ENCODE results near the gene ING1. TPM values are rescaled to one million over a fixed set of nuclear protein-coding genes. Genes with fewer than 3 reads are reported as not detected.
"Not testable (repeated sequence)": the region's sequence is repeated elsewhere in the genome, so short reads cannot be mapped to it uniquely, and the experiment has no call there.

The ING1 gene
- total RNA-seq, 1 experiment from 2014 or later = 13.7 TPM

- no peak for DNase-seq (ENCODE audit: low read depth)
- in situ Hi-C loops (cut with HindIII; ENCODE audit: low pct_unique_long_range_greater_than_20kb, low sequenced_read_pairs) = no loop called here
Observed at GRCh38 chr13:110687736-110688135, 25.8 kb upstream of the ING1 start.

DNA sequence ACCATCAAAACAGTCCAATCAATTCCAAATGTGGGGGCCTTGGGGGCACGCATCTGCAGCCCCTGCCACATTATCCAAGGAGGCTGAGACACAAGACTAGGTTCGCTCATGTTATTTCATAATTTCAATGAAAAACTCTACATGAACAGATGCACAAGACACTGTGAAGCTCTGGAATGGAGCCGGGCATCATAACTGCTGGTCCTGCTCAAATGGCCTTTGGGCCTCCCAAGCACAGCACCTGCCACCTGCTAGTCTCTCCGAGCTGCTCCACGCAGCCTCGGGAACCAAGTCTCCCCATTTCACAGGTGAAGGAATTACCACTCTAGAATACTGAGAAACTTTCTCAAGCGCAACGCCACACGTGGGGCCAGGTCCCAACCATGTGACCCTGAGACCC is 24.5 kb upstream of the ING1 start:
- in situ Hi-C loops (cut with HindIII; ENCODE audit: low pct_unique_long_range_greater_than_20kb, low sequenced_read_pairs) = no loop called here
- DNase-seq (ENCODE audit: low read depth) = no peak

DNA sequence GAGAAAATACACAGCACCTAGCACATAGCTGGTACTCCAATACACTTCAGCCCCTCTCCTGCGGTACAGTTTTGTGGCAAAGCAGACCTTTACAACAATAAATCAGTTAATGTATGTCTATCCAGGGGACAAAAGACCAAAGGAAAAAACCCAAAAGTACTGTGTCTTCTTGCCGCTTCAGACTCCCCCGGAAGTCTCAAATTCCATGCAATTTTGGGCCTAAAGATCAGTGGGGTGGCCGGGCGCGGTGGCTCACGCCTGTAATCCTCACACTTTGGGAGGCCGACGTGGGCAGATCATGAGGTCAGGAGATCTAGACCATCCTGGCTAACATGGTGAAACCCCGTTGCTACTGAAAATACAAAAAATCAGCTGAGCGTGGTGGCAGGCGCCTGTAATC is 23.8 kb upstream of the ING1 start:
- DNase-seq (ENCODE audit: low read depth) = no peak
- in situ Hi-C loops (cut with HindIII; ENCODE audit: low pct_unique_long_range_greater_than_20kb, low sequenced_read_pairs) = no loop called here

- in situ Hi-C loops (cut with HindIII; ENCODE audit: low pct_unique_long_range_greater_than_20kb, low sequenced_read_pairs) = no loop called here
- no peak for DNase-seq (ENCODE audit: low read depth)
Observed at GRCh38 chr13:110690516-110690915, 23.0 kb upstream of the ING1 start.

GRCh38 chr13:110695774-110696173 is 17.7 kb upstream of the ING1 start:
- in situ Hi-C loops (cut with HindIII; ENCODE audit: low pct_unique_long_range_greater_than_20kb, low sequenced_read_pairs); DNase-seq (ENCODE audit: low read depth): not testable (repeated sequence)

GRCh38 chr13:110696776-110697175 is 16.7 kb upstream of the ING1 start:
- no peak for DNase-seq (ENCODE audit: low read depth)
- in situ Hi-C loops (cut with HindIII; ENCODE audit: low pct_unique_long_range_greater_than_20kb, low sequenced_read_pairs) = no loop called here

GRCh38 chr13:110697842-110698241 is 15.7 kb upstream of the ING1 start:
- in situ Hi-C loops (cut with HindIII; ENCODE audit: low pct_unique_long_range_greater_than_20kb, low sequenced_read_pairs) = no loop called here
- DNase-seq (ENCODE audit: low read depth) = no peak

DNA sequence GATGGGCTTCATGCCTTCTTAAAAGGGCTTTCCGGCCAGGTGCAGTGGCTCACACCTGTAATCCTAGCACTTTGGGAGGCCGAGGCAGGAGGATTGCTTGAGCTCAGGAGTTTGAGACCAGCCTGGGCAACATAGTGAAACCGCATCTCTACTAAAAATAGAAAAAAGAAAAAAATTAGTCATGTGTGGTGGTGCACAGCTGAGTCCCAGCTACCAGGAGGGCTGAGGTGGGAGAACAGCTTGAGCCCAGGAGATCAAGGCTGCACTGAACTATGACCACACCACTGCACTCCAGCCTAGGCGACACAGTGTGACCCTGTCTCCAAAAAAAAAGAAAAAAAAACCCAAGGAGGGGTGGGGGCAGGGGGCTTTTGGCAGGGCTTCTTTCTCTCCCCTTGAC is 14.8 kb upstream of the ING1 start:
- DNase-seq (ENCODE audit: low read depth) = no peak
- in situ Hi-C loops (cut with HindIII; ENCODE audit: low pct_unique_long_range_greater_than_20kb, low sequenced_read_pairs) = no loop called here

GRCh38 chr13:110699148-110700145 is 14.1 kb upstream of the ING1 start:
- no peak for DNase-seq (ENCODE audit: low read depth)
- in situ Hi-C loops (cut with HindIII; ENCODE audit: low pct_unique_long_range_greater_than_20kb, low sequenced_read_pairs) = no loop called here

- in situ Hi-C loops (cut with HindIII; ENCODE audit: low pct_unique_long_range_greater_than_20kb, low sequenced_read_pairs) = no loop called here
- DNase-seq (ENCODE audit: low read depth) = no peak
Observed at GRCh38 chr13:110700186-110700585, 13.3 kb upstream of the ING1 start.

GRCh38 chr13:110700641-110701040 is 12.9 kb upstream of the ING1 start:
- in situ Hi-C loops (cut with HindIII; ENCODE audit: low pct_unique_long_range_greater_than_20kb, low sequenced_read_pairs) = no loop called here
- no peak for DNase-seq (ENCODE audit: low read depth)

DNA sequence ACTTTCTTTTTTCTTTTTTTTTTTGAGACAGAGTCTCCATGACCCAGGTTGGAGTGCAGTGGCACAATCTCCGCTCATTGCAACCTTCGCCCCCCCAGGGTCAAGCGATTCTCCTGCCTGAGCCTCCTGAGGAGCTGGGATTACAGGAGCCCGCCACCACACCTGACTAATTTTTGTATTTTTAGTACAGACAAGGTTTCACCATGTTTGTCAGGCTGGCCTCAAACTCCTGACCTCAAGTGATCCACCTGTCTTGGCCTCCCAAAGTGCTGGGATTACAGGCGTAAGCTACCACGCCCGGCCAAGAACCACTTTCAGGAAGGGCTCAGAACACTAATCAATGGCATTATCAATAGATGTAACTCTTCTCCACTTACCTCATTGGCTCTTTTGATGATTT is 12.4 kb upstream of the ING1 start:
- in situ Hi-C loops (cut with HindIII; ENCODE audit: low pct_unique_long_range_greater_than_20kb, low sequenced_read_pairs); DNase-seq (ENCODE audit: low read depth): not testable (repeated sequence)

DNA sequence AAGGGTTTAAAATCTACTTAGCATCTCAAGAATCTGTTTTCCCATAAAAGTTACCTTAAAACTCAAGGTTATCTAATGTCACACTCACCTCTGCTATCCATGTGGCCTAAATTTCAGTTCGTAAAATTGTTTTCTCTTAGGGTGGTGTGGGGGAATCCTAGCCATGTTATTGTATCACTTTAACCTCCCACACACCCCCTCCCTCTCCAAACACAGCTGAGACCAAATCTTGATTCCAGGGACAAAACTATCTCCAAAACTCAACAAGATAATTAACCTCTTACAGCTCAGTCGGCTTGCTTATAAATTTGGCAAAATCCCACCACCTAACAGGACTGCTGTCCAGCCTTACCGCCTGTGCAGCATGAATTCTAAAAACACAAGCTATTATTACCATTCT is 11.4 kb upstream of the ING1 start:
- in situ Hi-C loops (cut with HindIII; ENCODE audit: low pct_unique_long_range_greater_than_20kb, low sequenced_read_pairs) = no loop called here
- DNase-seq (ENCODE audit: low read depth) = no peak

DNA sequence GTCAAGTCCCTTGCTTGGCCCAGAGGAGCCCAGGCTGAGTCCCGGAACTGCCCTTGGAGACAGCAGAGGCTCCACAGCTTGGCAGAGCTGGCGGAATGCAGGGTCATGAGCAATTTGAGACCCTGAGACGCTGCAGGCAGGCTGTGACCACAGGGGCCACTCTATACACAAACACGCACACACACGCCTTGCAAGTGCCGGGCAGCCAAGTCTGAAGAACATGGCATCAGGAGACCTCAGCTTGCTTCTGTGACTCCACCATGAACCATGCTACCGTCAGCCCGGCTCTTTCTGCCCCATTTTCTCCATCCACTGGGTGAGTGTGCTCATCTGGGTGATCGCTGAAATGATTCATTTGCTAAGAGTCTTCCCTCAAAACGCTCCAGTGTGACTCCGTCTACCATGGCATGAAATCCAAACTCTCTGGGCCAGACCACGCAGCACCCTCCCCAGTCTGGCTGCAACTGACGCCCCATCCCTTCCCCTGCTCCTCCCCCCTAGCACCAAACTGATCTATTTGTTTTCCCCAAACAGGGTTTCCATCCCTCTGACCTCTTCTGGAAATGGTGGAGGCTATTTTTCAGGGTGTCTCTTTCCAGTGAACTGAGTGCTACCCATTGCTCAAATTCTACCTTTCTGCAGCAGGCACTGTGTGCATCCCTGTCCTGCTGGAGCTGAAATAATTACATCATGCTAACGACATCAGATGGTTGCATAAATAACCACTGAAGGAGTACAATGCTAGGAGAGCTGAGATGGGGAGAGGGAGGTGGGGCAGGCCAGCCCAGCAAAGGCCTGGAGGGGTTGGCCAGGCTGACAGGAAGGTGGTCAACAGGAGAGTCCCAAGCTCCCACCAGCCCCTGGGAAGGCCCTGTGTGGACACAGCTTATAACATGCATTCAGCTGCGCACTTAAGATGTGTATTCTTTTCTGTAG is 10.6 kb upstream of the ING1 start:
- in situ Hi-C loops (cut with HindIII; ENCODE audit: low pct_unique_long_range_greater_than_20kb, low sequenced_read_pairs) = no loop called here
- no peak for DNase-seq (ENCODE audit: low read depth)

DNA sequence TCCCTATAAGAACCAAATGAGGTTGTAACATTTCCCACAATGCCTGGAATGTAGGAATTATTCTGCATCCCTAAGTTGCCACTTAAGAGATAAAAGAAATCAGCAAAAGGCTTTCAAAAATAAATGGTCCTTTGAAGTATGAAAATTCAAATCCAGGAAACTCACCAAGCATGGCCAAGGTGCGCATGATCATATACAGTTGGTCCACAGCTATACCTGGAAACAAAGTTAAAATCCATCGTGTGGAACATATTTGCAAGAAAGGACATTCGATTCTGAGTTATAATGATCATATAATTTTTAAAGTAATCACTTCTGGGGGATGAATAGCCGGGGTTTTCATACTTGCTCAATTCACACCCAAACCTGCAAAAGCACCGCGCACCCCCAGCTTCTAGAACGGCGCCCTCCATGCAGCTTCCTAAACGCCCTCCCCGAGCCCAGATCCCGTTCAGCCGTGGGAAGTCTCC is 8.1 kb upstream of the ING1 start:
- DNase-seq (ENCODE audit: low read depth) = no peak
- in situ Hi-C loops (cut with HindIII; ENCODE audit: low pct_unique_long_range_greater_than_20kb, low sequenced_read_pairs) = no loop called here

DNA sequence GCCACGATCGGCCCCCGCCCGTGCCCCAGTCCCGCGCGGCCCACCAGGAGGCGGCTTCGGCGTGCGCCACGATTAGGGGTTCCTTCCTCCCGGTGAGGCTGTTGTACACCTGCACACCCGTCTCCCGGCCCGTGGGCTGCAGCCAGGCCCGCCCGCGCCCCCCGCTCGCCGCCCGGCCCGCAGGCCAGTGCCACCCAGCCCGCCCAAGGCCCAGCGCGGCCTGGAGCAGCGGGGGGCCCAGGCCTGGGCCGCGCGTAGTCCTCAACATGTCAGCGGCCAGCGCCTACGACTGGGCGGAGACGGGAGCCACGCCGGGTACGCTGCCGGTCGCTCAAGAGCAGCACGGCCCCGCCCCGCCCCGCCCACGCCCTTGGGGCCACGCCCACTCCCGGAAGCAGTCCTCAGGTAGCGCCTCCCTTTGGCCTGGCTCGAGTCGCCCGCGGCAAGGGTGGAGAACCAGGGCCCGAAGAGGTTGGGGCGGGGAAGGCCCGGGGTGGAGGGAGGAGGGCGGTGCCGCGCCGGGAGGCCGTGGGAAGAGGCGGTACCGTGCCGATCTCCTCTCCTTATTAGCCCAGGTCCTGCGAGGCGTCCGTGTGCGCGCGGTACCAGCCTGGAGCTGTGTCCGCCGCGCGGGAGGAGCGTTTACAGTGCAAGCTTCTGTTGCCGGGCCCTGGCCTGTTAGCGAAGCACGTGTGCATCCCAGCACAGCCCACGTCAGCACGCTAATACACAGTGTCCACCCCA is 7.5 kb upstream of the ING1 start, which contains the start of gene CARS2:
Gene CARS2, minus strand, starts transcription at position 291 of the 744 bp plus-strand sequence. Its CDS starts 23 bp downstream, at position 268.
- in situ Hi-C loops (cut with HindIII; ENCODE audit: low pct_unique_long_range_greater_than_20kb, low sequenced_read_pairs) = no loop called here
- DNase-seq (ENCODE audit: low read depth) = peak; percentile 96

- DNase-seq (ENCODE audit: low read depth) = no peak
- in situ Hi-C loops (cut with HindIII; ENCODE audit: low pct_unique_long_range_greater_than_20kb, low sequenced_read_pairs) = no loop called here
Observed at GRCh38 chr13:110706570-110707372, 6.7 kb upstream of the ING1 start.

Data from Caki2 (cell line).